CD14-positive monocyte (primary cell): ENCODE measurements around the gene UBE2Q1. TPM values are rescaled to one million over a fixed set of nuclear protein-coding genes. Genes with fewer than 3 reads are reported as not detected.
"Not testable (repeated sequence)": the region's sequence is repeated elsewhere in the genome, so short reads cannot be mapped to it uniquely, and the experiment has no call there.

Source experiments
- DNase-seq, 3 donors: peaks; one replicate each; pipeline ENCODE4 v3.0.0-alpha.2; 2011 to 2022
- H2AFZ ChIP-seq: 2 replicates; pipeline ENCODE4 v1.6.0; 2012; ENCODE audit warnings: mild to moderate bottlenecking, low read depth, low read length, inconsistent platforms; ENCODE audit not compliant: insufficient read depth, poor library complexity, severe bottlenecking
- H3K27ac ChIP-seq, 2 donors: 1 replicate in 1 of 2; 2 replicates in 1 of 2; pipeline ENCODE4 v1.5.1; 2012 to 2013; ENCODE audit warnings: low read length in 2 of 2, control low read depth in 1 of 2, inconsistent platforms in 1 of 2, low read depth in 1 of 2, mild to moderate bottlenecking in 1 of 2
- H3K27me3 ChIP-seq, 2 donors: one replicate each; pipeline versions ENCODE4 v1.6.0 to v1.6.1; 2011 to 2013; ENCODE audit warnings: low read length in 2 of 2; ENCODE audit not compliant: control insufficient read depth in 2 of 2, insufficient read depth in 2 of 2
- H3K36me3 ChIP-seq, 2 donors: replicated peaks in 1 of 2; 1 replicate in 1 of 2; 2 replicates in 1 of 2; pipeline versions ENCODE4 v1.5.1 to v1.6.1; 2012 to 2013; ENCODE audit warnings: low read length in 2 of 2, control low read depth in 1 of 2, inconsistent platforms in 1 of 2, mild to moderate bottlenecking in 1 of 2; ENCODE audit not compliant: insufficient read depth in 2 of 2, control insufficient read depth in 1 of 2
- H3K4me1 ChIP-seq, 2 donors: 1 replicate in 1 of 2; 2 replicates in 1 of 2; pipeline versions ENCODE4 v1.5.1 to v1.6.1; 2012 to 2013; ENCODE audit warnings: low read length in 2 of 2, control low read depth in 1 of 2, inconsistent platforms in 1 of 2, mild to moderate bottlenecking in 1 of 2, moderate library complexity in 1 of 2; ENCODE audit not compliant: insufficient read depth in 2 of 2, control insufficient read depth in 1 of 2
- H3K4me2 ChIP-seq: replicated peaks from 2 replicates; pipeline ENCODE3; 2012; ENCODE audit warnings: low read length, moderate library complexity, mild to moderate bottlenecking; ENCODE audit not compliant: poor library complexity, severe bottlenecking; ENCODE audit errors: extremely low read depth
- H3K4me3 ChIP-seq, 3 experiments: fragments of 200-600 bp in 1 of 3; sonication (generic) in 1 of 3; replicated peaks in 1 of 3; 1 replicate in 2 of 3; 2 replicates in 1 of 3; pipeline ENCODE4 v1.5.1; 2011 to 2013; ENCODE audit warnings: low read length in 3 of 3, mild to moderate bottlenecking in 3 of 3, control low read depth in 2 of 3, low read depth in 2 of 3, inconsistent platforms in 1 of 3, moderate library complexity in 1 of 3
- H3K79me2 ChIP-seq: 2 replicates; pipeline ENCODE4 v1.6.0; 2012; ENCODE audit warnings: mild to moderate bottlenecking, control low read depth, inconsistent platforms, low read length, moderate library complexity; ENCODE audit not compliant: insufficient read depth
- H3K9ac ChIP-seq: 2 replicates; pipeline ENCODE4 v1.6.0; 2017; ENCODE audit warnings: low read length, mild to moderate bottlenecking; ENCODE audit not compliant: insufficient read depth, poor library complexity, severe bottlenecking
- H3K9me3 ChIP-seq, 2 donors: replicated peaks in 1 of 2; 1 replicate in 1 of 2; 2 replicates in 1 of 2; pipeline versions ENCODE4 v1.5.1 to v1.6.1; 2012 to 2013; ENCODE audit warnings: low read length in 2 of 2, control low read depth in 1 of 2; ENCODE audit not compliant: control insufficient read depth in 1 of 2, insufficient read depth in 1 of 2
- H4K20me1 ChIP-seq: 2 replicates; pipeline ENCODE4 v1.6.0; 2012; ENCODE audit warnings: mild to moderate bottlenecking, low read length, control low read depth, moderate library complexity; ENCODE audit not compliant: insufficient read depth
- H3K27ac Mint-ChIP-seq, 7 donors: one replicate each; pipeline ENCODE4 v1.8.0; 2020; ENCODE audit warnings: mild to moderate bottlenecking in 7 of 7, mixed read lengths in 7 of 7, moderate library complexity in 6 of 7, inconsistent platforms in 2 of 7
- H3K27me3 Mint-ChIP-seq, 3 donors: one replicate each; pipeline ENCODE4 v1.8.0; 2021 to 2022; ENCODE audit warnings: low read depth in 3 of 3, mild to moderate bottlenecking in 3 of 3, mixed read lengths in 3 of 3, moderate library complexity in 3 of 3, inconsistent platforms in 1 of 3
- H3K36me3 Mint-ChIP-seq, 2 donors: one replicate each; pipeline ENCODE4 v1.8.0; 2020; ENCODE audit warnings: mixed read lengths in 2 of 2, inconsistent platforms in 1 of 2, mild to moderate bottlenecking in 1 of 2
- H3K4me1 Mint-ChIP-seq: one replicate; pipeline ENCODE4 v1.8.0; 2020; ENCODE audit warnings: mild to moderate bottlenecking, mixed read lengths
- H3K4me3 Mint-ChIP-seq, 2 donors: one replicate each; pipeline ENCODE4 v1.8.0; 2020; ENCODE audit warnings: mild to moderate bottlenecking in 2 of 2, mixed read lengths in 2 of 2, moderate library complexity in 1 of 2
- H3K9me3 Mint-ChIP-seq, 7 donors: one replicate each; pipeline ENCODE4 v1.8.0; 2020 to 2022; ENCODE audit warnings: mixed read lengths in 7 of 7, mild to moderate bottlenecking in 6 of 7, moderate library complexity in 6 of 7, inconsistent platforms in 2 of 7
- CTCF ChIP-seq: fragments of 200-600 bp; IDR thresholded peaks from one replicate; pipeline ENCODE4 v1.8.0; 2022; ENCODE audit warnings: antibody characterized with exemption, mild to moderate bottlenecking
- WGBS: methylation state at CpG from one replicate; pipeline ENCODE4 v1.1.5; 2013; ENCODE audit warnings: missing lambda C conversion rate; ENCODE audit not compliant: insufficient coverage; 5-methylcytosine and 5-hydroxymethylcytosine counted together
- intact Hi-C, 2 donors: fragments of 100-400 bp; cut with micrococcal nuclease; formaldehyde crosslinking; loops; one replicate each; pipeline versions ENCODE4 v1.15.0 to v1.15.1; 2023
- polyA plus RNA-seq, 3 donors: library from polyadenylated mRNA; depleted of rRNA in 1 of 3; unstranded in 2 of 3; stranded (reverse) in 1 of 3; fragments of 300-500 nt in 2 of 3; fragments of >200 nt in 1 of 3; fragmentation: Illumina TruSeq in 2 of 3; gene quantifications; 1 replicate in 2 of 3; 2 replicates in 1 of 3; pipeline ENCODE4 v1.2.3, GENCODE V29; 2012 to 2021

UBE2Q1 gene
- polyA plus RNA-seq, 3 donors = 6.4 to 22.6 (median 8.4) TPM

GRCh38 chr1:154533952-154534844, 24.3 kb downstream of the UBE2Q1 start:
- no peak overlapping the region for H2AFZ ChIP-seq
- H3K4me3 ChIP-seq = no peak overlapping the region
- peaks cover 3 to 9% (median 4%) of the 10 kb centered on the region in 7 donors for H3K9me3 Mint-ChIP-seq
- no peak for TF ChIP-seq CTCF
- no peaks in the 10 kb centered on the region for H3K36me3 ChIP-seq
- H3K4me1 Mint-ChIP-seq = no peaks in the 10 kb centered on the region
- H3K9ac ChIP-seq = no peak overlapping the region
- no peak for DNase-seq
- H3K4me3 Mint-ChIP-seq = no peak overlapping the region
- peaks cover 3 to 10% (median 6%) of the 10 kb centered on the region in 3 donors for H3K27me3 Mint-ChIP-seq
- no peaks in the 10 kb centered on the region for H3K27me3 ChIP-seq
- H3K27ac ChIP-seq = no peak overlapping the region
- intact Hi-C loops = no loop called here
- H3K36me3 Mint-ChIP-seq = no peaks in the 10 kb centered on the region
- no peaks in the 10 kb centered on the region for H3K9me3 ChIP-seq
- H3K27ac Mint-ChIP-seq = no peak overlapping the region
- H3K4me1 ChIP-seq = no peaks in the 10 kb centered on the region
- no peak overlapping the region for H3K4me2 ChIP-seq
- no peaks in the 10 kb centered on the region for H4K20me1 ChIP-seq
- H3K79me2 ChIP-seq = no peaks in the 10 kb centered on the region
- 82% methylated on average over 5 of the region's 11 CpGs for WGBS

- intact Hi-C loops, H3K27ac Mint-ChIP-seq, H3K27ac ChIP-seq, H3K4me1 Mint-ChIP-seq, H3K4me3 Mint-ChIP-seq, DNase-seq, H3K4me2 ChIP-seq, H3K36me3 ChIP-seq, H3K4me1 ChIP-seq, H2AFZ ChIP-seq, H3K79me2 ChIP-seq, H3K9me3 ChIP-seq, H3K4me3 ChIP-seq, H4K20me1 ChIP-seq, H3K27me3 Mint-ChIP-seq, H3K9me3 Mint-ChIP-seq, H3K36me3 Mint-ChIP-seq, H3K9ac ChIP-seq, H3K27me3 ChIP-seq: not testable (repeated sequence)
- WGBS = 97% methylated on average over 11 of the region's 13 CpGs
Measured at GRCh38 chr1:154531950-154532349, 26.5 kb downstream of the UBE2Q1 start.
